ELF-1 (cell line): ENCODE measurements around the gene KANSL3.
"Not testable (repeated sequence)": the region's sequence is repeated elsewhere in the genome, so short reads cannot be mapped to it uniquely, and the experiment has no call there.

Experiments used
- DNase-seq: peaks from one replicate; pipeline ENCODE4 v3.0.0-alpha.2; 2016; ENCODE audit warnings: low read depth, low spot score

KANSL3 gene

GRCh38 chr2:96655526-96655925 is 17.4 kb upstream of the KANSL3 start:
- no peak for DNase-seq

GRCh38 chr2:96654791-96655190 is 16.7 kb upstream of the KANSL3 start:
- DNase-seq: not testable (repeated sequence)

- DNase-seq: no peak
These were observed 13.7 kb upstream of the KANSL3 start for GRCh38 chr2:96651793-96652192.

- DNase-seq: no peak
These were observed 11.2 kb upstream of the KANSL3 start for GRCh38 chr2:96649342-96649741.

- no peak for DNase-seq
These were observed 10.3 kb upstream of the KANSL3 start for GRCh38 chr2:96648306-96648930.

GRCh38 chr2:96647681-96648080 is 9.6 kb upstream of the KANSL3 start:
- DNase-seq: no peak

GRCh38 chr2:96642564-96643360 is 4.7 kb upstream of the KANSL3 start, which contains the start of gene FER1L5:
Gene FER1L5 (plus strand): TSS chr2:96642764. CDS start chr2:96642837, 73 bp downstream.
- peak; percentile 10 for DNase-seq

GRCh38 chr2:96637385-96638143 is 548 bp downstream of the KANSL3 start:
- DNase-seq: peak; percentile 84

GRCh38 chr2:96636551-96637171 is 1.5 kb downstream of the KANSL3 start:
- no peak for DNase-seq

- DNase-seq: no peak
These were observed 4.5 kb downstream of the KANSL3 start for GRCh38 chr2:96633641-96634040.

GRCh38 chr2:96631804-96632435 is 6.2 kb downstream of the KANSL3 start:
- DNase-seq: no peak

GRCh38 chr2:96626553-96626942 is 11.6 kb downstream of the KANSL3 start:
- DNase-seq: no peak

GRCh38 chr2:96625571-96626552 is 12.2 kb downstream of the KANSL3 start:
- no peak for DNase-seq

- DNase-seq: no peak
These were observed 15.0 kb downstream of the KANSL3 start for GRCh38 chr2:96623116-96623515.

GRCh38 chr2:96622544-96622943 is 15.6 kb downstream of the KANSL3 start:
- no peak for DNase-seq

GRCh38 chr2:96618596-96619283 is 19.4 kb downstream of the KANSL3 start:
- DNase-seq: no peak

- no peak for DNase-seq
These were observed 21.1 kb downstream of the KANSL3 start for GRCh38 chr2:96617012-96617411.

GRCh38 chr2:96616535-96616934 is 21.6 kb downstream of the KANSL3 start:
- DNase-seq: no peak

- DNase-seq: no peak
These were observed 22.0 kb downstream of the KANSL3 start for GRCh38 chr2:96616128-96616527.
